Measurements from ENCODE around the gene OTOG.

Gene OTOG

GRCh38 chr11:17601676-17602075, 54.6 kb downstream of the OTOG start:
- Histone ChIP-seq H3K4me3 (ENCODE audit: low read length) (no peak overlapping the region), H3K4me2 (ENCODE audit: low read depth, low read length) (no peak overlapping the region), H3K9me3 (replicated peaks; ENCODE audit: insufficient read depth, low read length) (no peaks in the 10 kb centered on the region), H3K79me2 (ENCODE audit: low read length) (no peaks in the 10 kb centered on the region), H4K20me1 (ENCODE audit: insufficient read depth, low read length) (no peaks in the 10 kb centered on the region), H3K4me1 (ENCODE audit: low read length) (no peaks in the 10 kb centered on the region), H3K9me2 (replicated peaks; ENCODE audit: insufficient read depth, low read length) (no peaks in the 10 kb centered on the region), H3K36me3 (replicated peaks; ENCODE audit: insufficient read depth, low read length) (no peaks in the 10 kb centered on the region), H3K9ac (ENCODE audit: low read length) (no peak overlapping the region), H2AFZ (ENCODE audit: low read length) (no peak overlapping the region), H3K27me3 (replicated peaks; ENCODE audit: insufficient read depth, low read length) (no peaks in the 10 kb centered on the region; the same call in 1 of the 2 replicates), H3K27ac (ENCODE audit: low read length) (no peak overlapping the region), H3F3A (ENCODE audit: insufficient read depth, low read length) (no peaks in the 10 kb centered on the region)
- DNase-seq, result no peak
- no peak for TF ChIP-seq CTCF (IDR thresholded peaks at IDR 0.05; ENCODE audit: low read length)
- TF ChIP-seq EZH2phosphoT487 (IDR thresholded peaks at IDR 0.05; ENCODE audit: low read length), result no peak

- Histone ChIP-seq H3K9me2 (replicated peaks; ENCODE audit: insufficient read depth, low read length) (no peaks in the 10 kb centered on the region), H3K9me3 (replicated peaks; ENCODE audit: insufficient read depth, low read length) (no peaks in the 10 kb centered on the region), H3K4me1 (ENCODE audit: low read length) (no peaks in the 10 kb centered on the region), H2AFZ (ENCODE audit: low read length) (no peak overlapping the region), H3K27me3 (replicated peaks; ENCODE audit: insufficient read depth, low read length) (peaks cover 5% of the 10 kb centered on the region; the same call in 1 of the 2 replicates), H3K36me3 (replicated peaks; ENCODE audit: insufficient read depth, low read length) (no peaks in the 10 kb centered on the region), H3K9ac (ENCODE audit: low read length) (no peak overlapping the region), H3K4me3 (ENCODE audit: low read length) (no peak overlapping the region), H3K4me2 (ENCODE audit: low read depth, low read length) (no peak overlapping the region), H3K27ac (ENCODE audit: low read length) (no peak overlapping the region), H3F3A (ENCODE audit: insufficient read depth, low read length) (no peaks in the 10 kb centered on the region), H3K79me2 (ENCODE audit: low read length) (no peaks in the 10 kb centered on the region), H4K20me1 (ENCODE audit: insufficient read depth, low read length) (no peaks in the 10 kb centered on the region)
- no peak for TF ChIP-seq CTCF (IDR thresholded peaks at IDR 0.05; ENCODE audit: low read length)
- no peak for TF ChIP-seq EZH2 (optimal IDR thresholded peaks at IDR 0.05; ENCODE audit: low read depth, low read length)
- no peak for TF ChIP-seq EZH2phosphoT487 (IDR thresholded peaks at IDR 0.05; ENCODE audit: low read length)
- no peak for DNase-seq
Observed at GRCh38 chr11:17602105-17603001, 55.3 kb downstream of the OTOG start.

- no peak overlapping the region for H3K27ac ChIP-seq (ENCODE audit: low read length)
- H3K9me3 ChIP-seq (replicated peaks; ENCODE audit: insufficient read depth, low read length), result no peaks in the 10 kb centered on the region
- no peak overlapping the region for H3K4me2 ChIP-seq (ENCODE audit: low read depth, low read length)
- no peaks in the 10 kb centered on the region for H3K79me2 ChIP-seq (ENCODE audit: low read length)
- H3K4me1 ChIP-seq (ENCODE audit: low read length), result no peaks in the 10 kb centered on the region
- H2AFZ ChIP-seq (ENCODE audit: low read length), result no peak overlapping the region
- no peak overlapping the region for H3K4me3 ChIP-seq (ENCODE audit: low read length)
- no peaks in the 10 kb centered on the region for H3F3A ChIP-seq (ENCODE audit: insufficient read depth, low read length)
- H3K27me3 ChIP-seq (replicated peaks; ENCODE audit: insufficient read depth, low read length), result peaks cover 7% of the 10 kb centered on the region; the same call in 1 of the 2 replicates
- no peak overlapping the region for H3K9ac ChIP-seq (ENCODE audit: low read length)
- no peaks in the 10 kb centered on the region for H4K20me1 ChIP-seq (ENCODE audit: insufficient read depth, low read length)
- H3K36me3 ChIP-seq (replicated peaks; ENCODE audit: insufficient read depth, low read length), result no peaks in the 10 kb centered on the region
- no peak for DNase-seq
- no peaks in the 10 kb centered on the region for H3K9me2 ChIP-seq (replicated peaks; ENCODE audit: insufficient read depth, low read length)
- TF ChIP-seq EZH2phosphoT487 (IDR thresholded peaks at IDR 0.05; ENCODE audit: low read length) (no peak), EZH2 (optimal IDR thresholded peaks at IDR 0.05; ENCODE audit: low read depth, low read length) (no peak), CTCF (IDR thresholded peaks at IDR 0.05; ENCODE audit: low read length) (no peak)
Observed at GRCh38 chr11:17603056-17603825, 56.2 kb downstream of the OTOG start.
